Right lobe of liver (tissue), 4 donors: ENCODE results near the gene TMEM272.

ENCODE experiments used
- CTCF ChIP-seq, 4 donors: fragments of 200-600 bp in 3 of 4; fragments of 450-650 bp in 1 of 4; IDR thresholded peaks; one replicate each; pipeline versions ENCODE4 v1.5.1 to v1.8.0; 2016 to 2022; ENCODE audit warnings: antibody characterized with exemption in 4 of 4, mild to moderate bottlenecking in 2 of 4
- POLR2A ChIP-seq: fragments of 450-650 bp; IDR thresholded peaks from one replicate; pipeline ENCODE4 v1.6.1; 2017; ENCODE audit warnings: antibody characterized with exemption, mild to moderate bottlenecking
- donor health status: DM: no; HTN: no; CAD: no.
- donor health status: DM: no; HTN: no; CAD: no.
- donor health status: DM: no; HTN: yes; CAD: no.

GRCh38 chr13:51879133-51879532, 34.2 kb upstream of the TMEM272 start:
- no peak for TF ChIP-seq CTCF (IDR thresholded peaks at IDR 0.05)
- TF ChIP-seq POLR2A = no peak
